ENCODE measurements around the gene POU3F4. TPM values are rescaled to one million over a fixed set of nuclear protein-coding genes. Genes with fewer than 3 reads are reported as not detected.

Gene POU3F4
- total and polyA plus RNA-seq, 2 donors (not counting 3 experiments of a cell fraction or from before 2014, with no cell fraction given), result not detected

DNA sequence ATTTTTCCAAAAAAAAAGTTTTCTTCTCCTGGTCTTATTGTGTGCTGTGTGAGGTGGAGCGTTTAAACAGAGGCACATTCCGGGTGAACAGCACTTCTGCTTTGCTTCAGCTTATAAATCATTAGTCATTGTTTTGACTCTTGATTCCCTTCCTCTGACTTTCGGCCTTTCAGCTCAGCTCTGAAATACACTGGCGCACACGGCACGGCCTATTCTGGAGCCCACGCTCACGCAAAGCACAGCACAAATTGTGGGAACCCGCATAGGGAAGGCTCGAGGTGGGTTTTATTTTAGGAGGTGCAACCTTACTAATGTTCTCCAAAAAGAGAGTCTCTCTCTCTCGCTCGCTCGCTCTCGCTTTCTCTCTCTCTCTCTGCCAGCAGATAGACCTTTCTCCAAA is 4.0 kb downstream of the POU3F4 start:
- no peak overlapping the region for H2AFZ ChIP-seq (ENCODE audit: low read depth, low read length)
- no peaks in the 10 kb centered on the region for H3K9me1 ChIP-seq (replicated peaks; ENCODE audit: control insufficient read depth, extremely low read depth, insufficient read depth, low read length)
- H3K27me3 ChIP-seq (ENCODE audit: control insufficient read depth in 2 of 2, insufficient read depth in 2 of 2, low read length in 2 of 2), result no peaks in the 10 kb centered on the region
- no peak overlapping the region for H3K27ac ChIP-seq (ENCODE audit: insufficient read depth, low read depth, low read length)
- H3K4me1 ChIP-seq (ENCODE audit: control insufficient read depth, extremely low read depth, insufficient read depth, low read length), result no peaks in the 10 kb centered on the region
- H3K79me2 ChIP-seq (ENCODE audit: control insufficient read depth, insufficient read depth, low read length), result no peaks in the 10 kb centered on the region
- BruUV-seq (replicated peaks), result no TSS peak
- no peaks in the 10 kb centered on the region for H4K20me1 ChIP-seq (replicated peaks; ENCODE audit: control insufficient read depth, extremely low read depth, insufficient read depth, low read length)
- DNase-seq (ENCODE audit: low read depth, low spot score) (no peak), FAIRE-seq (no peak)
- H3K4me3 ChIP-seq (replicated peaks in 1 of 3; ENCODE audit: insufficient read depth in 1 of 3, low read depth in 1 of 3, low read length in 3 of 3), result no peak overlapping the region
- H3K4me2 ChIP-seq (ENCODE audit: insufficient read depth, low read length), result no peak overlapping the region
- dilution Hi-C loops (cut with MboI; ENCODE audit: extremely low pct_ligation_motif_present, low sequenced_read_pairs), result no loop called here
- no peaks in the 10 kb centered on the region for H3K36me3 ChIP-seq (ENCODE audit: control insufficient read depth in 2 of 2, extremely low read depth in 1 of 2, insufficient read depth in 2 of 2, low read length in 2 of 2)
- CTCF ChIA-PET, result no interaction called here
- TF ChIP-seq FOS (IDR thresholded peaks at IDR 0.05; ENCODE audit: borderline replicate concordance, insufficient read depth, low read length), result no peak
- TF ChIP-seq GATA2 (IDR thresholded peaks at IDR 0.05; ENCODE audit: insufficient read depth, insufficient read length, low read depth, low read length), result no peak
- no peak for TF ChIP-seq EZH2 (IDR thresholded peaks at IDR 0.05; ENCODE audit: borderline replicate concordance, low read depth, low read length, severe bottlenecking)
- TF ChIP-seq JUN (IDR thresholded peaks at IDR 0.05; ENCODE audit: borderline replicate concordance, insufficient read depth, insufficient read length, low read depth), result no peak
- no peak for TF ChIP-seq POLR2AphosphoS5 (IDR thresholded peaks at IDR 0.05; ENCODE audit: insufficient read depth, low read depth, low read length)
- TF ChIP-seq, protein P1, sequence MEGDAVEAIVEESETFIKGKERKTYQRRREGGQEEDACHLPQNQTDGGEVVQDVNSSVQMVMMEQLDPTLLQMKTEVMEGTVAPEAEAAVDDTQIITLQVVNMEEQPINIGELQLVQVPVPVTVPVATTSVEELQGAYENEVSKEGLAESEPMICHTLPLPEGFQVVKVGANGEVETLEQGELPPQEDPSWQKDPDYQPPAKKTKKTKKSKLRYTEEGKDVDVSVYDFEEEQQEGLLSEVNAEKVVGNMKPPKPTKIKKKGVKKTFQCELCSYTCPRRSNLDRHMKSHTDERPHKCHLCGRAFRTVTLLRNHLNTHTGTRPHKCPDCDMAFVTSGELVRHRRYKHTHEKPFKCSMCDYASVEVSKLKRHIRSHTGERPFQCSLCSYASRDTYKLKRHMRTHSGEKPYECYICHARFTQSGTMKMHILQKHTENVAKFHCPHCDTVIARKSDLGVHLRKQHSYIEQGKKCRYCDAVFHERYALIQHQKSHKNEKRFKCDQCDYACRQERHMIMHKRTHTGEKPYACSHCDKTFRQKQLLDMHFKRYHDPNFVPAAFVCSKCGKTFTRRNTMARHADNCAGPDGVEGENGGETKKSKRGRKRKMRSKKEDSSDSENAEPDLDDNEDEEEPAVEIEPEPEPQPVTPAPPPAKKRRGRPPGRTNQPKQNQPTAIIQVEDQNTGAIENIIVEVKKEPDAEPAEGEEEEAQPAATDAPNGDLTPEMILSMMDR (IDR thresholded peaks at IDR 0.05; ENCODE audit: extremely low read depth in 1 of 2, insufficient read depth in 1 of 2, low read depth in 1 of 2, low read length in 2 of 2), result no peak
- no peak for TF ChIP-seq MYC (IDR thresholded peaks at IDR 0.05; ENCODE audit: low read depth, low read length)
- TF ChIP-seq POLR2A (IDR thresholded peaks at IDR 0.05; ENCODE audit: low read depth, low read length), result no peak
- TF ChIP-seq, protein P2, sequence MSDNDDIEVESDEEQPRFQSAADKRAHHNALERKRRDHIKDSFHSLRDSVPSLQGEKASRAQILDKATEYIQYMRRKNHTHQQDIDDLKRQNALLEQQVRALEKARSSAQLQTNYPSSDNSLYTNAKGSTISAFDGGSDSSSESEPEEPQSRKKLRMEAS (IDR thresholded peaks at IDR 0.05; ENCODE audit: insufficient read depth, insufficient read length), result no peak
- POLR2A ChIA-PET, result no interaction called here
- intact Hi-C loops (cut with micrococcal nuclease), result no loop called here
- no peaks in the 10 kb centered on the region for H3K9me3 ChIP-seq (replicated peaks; ENCODE audit: control insufficient read depth, insufficient read depth, low read length)
- no peak overlapping the region for H3K9ac ChIP-seq (replicated peaks; ENCODE audit: extremely low read depth, insufficient read depth, low read length)
